ENCODE data around the gene IL10RB. TPM values are rescaled to one million over a fixed set of nuclear protein-coding genes. Genes with fewer than 3 reads are reported as not detected.

IL10RB gene
- total and polyA plus RNA-seq, 2 experiments from 2014 or later: 2.2 to 2.5 TPM

GRCh38 chr21:33300701-33301631, 34.8 kb downstream of the IL10RB start (continued):
- TF ChIP-seq ZNF462 (CRISPR knock-in tag; IDR thresholded peaks at IDR 0.05): no peak

GRCh38 chr21:33301632-33302002, 35.5 kb downstream of the IL10RB start:
- Histone ChIP-seq H2AFZ (no peak overlapping the region; the same call in 1 of the 2 replicates), H3K9me2 (ENCODE audit: insufficient read depth) (0 out of 2 replicates have a peak, but pooled peaks cover 4% of the 10 kb centered on the region), H3K36me3 (ENCODE audit: insufficient read depth) (no peaks in the 10 kb centered on the region), H3K4me3 (no peak overlapping the region), H3K27ac (ENCODE audit: low read depth) (no peak overlapping the region), H4K20me1 (replicated peaks; ENCODE audit: insufficient read depth) (no peaks in the 10 kb centered on the region), H3F3A (replicated peaks; ENCODE audit: low read depth) (no peaks in the 10 kb centered on the region), H3K27me3 (ENCODE audit: insufficient read depth) (no peaks in the 10 kb centered on the region), H3K79me2 (replicated peaks; ENCODE audit: insufficient read depth) (no peaks in the 10 kb centered on the region), H3K4me1 (ENCODE audit: insufficient read depth) (no peaks in the 10 kb centered on the region), H3K4me2 (no peak overlapping the region)
- ATAC-seq (no peak), DNase-seq (ENCODE audit: low spot score) (no peak)
- H3K4me3 Mint-ChIP-seq: no peak overlapping the region
- no peaks in the 10 kb centered on the region for H3K27me3 Mint-ChIP-seq (ENCODE audit: insufficient read depth, low read depth, poor library complexity)
- no peaks in the 10 kb centered on the region for H3K9me3 Mint-ChIP-seq
- H3K4me1 Mint-ChIP-seq: peaks cover 9% of the 10 kb centered on the region
- H3K36me3 Mint-ChIP-seq (ENCODE audit: low read depth): no peaks in the 10 kb centered on the region
- H3K27ac Mint-ChIP-seq: no peak overlapping the region
- TF ChIP-seq EZH2 (IDR thresholded peaks at IDR 0.05; ENCODE audit: low read depth, unreplicated experiment) (no peak), ZNF114 (CRISPR knock-in tag; IDR thresholded peaks at IDR 0.05) (no peak), ETS1 (IDR thresholded peaks at IDR 0.05) (no peak), CREB1 (CRISPR knock-in tag; IDR thresholded peaks at IDR 0.05; ENCODE audit: low read depth) (no peak), CTCF (conservative IDR thresholded peaks at IDR 0.05; ENCODE audit: low read depth in 2 of 2) (no peak), REST (IDR thresholded peaks at IDR 0.05; ENCODE audit: unreplicated experiment) (no peak)
